Loucy (cell line): ENCODE measurements around the gene MS4A4E.

ENCODE experiments used
- H2AFZ ChIP-seq: fragments of 200-600 bp; sonication (generic); 2 replicates; pipeline ENCODE4 v1.6.0; 2016; ENCODE audit warnings: antibody characterized with exemption, mild to moderate bottlenecking, low read length, moderate library complexity
- H3F3A ChIP-seq: fragments of 200-600 bp; 2 replicates; pipeline ENCODE4 v1.6.0; 2016; ENCODE audit warnings: antibody characterized with exemption, low read depth, mild to moderate bottlenecking
- H3K27me3 ChIP-seq: fragments of 200-600 bp; sonication (generic); 2 replicates; pipeline ENCODE4 v1.6.1; 2014; ENCODE audit warnings: low read length, mild to moderate bottlenecking; ENCODE audit not compliant: insufficient read depth, poor library complexity, severe bottlenecking
- H3K36me3 ChIP-seq: fragments of 200-600 bp; sonication (generic); 2 replicates; pipeline ENCODE4 v1.6.1; 2016; ENCODE audit warnings: low read length; ENCODE audit not compliant: insufficient read depth
- H3K4me1 ChIP-seq: fragments of 200-600 bp; sonication (generic); 2 replicates; pipeline ENCODE4 v1.5.1; 2014; ENCODE audit warnings: low read length, mild to moderate bottlenecking; ENCODE audit not compliant: insufficient read depth, poor library complexity, severe bottlenecking
- H3K4me2 ChIP-seq: fragments of 200-600 bp; sonication (generic); 2 replicates; pipeline ENCODE4 v1.6.0; 2014; ENCODE audit warnings: antibody characterized with exemption, low read length, low read depth, mild to moderate bottlenecking; ENCODE audit not compliant: poor library complexity, severe bottlenecking
- H3K4me3 ChIP-seq: fragments of 200-600 bp; sonication (generic); 2 replicates; pipeline ENCODE4 v1.5.1; 2014; ENCODE audit warnings: low read length, mild to moderate bottlenecking, mixed read lengths; ENCODE audit not compliant: poor library complexity, severe bottlenecking
- H3K79me2 ChIP-seq: fragments of 200-600 bp; sonication (generic); 2 replicates; pipeline ENCODE4 v1.6.1; 2014; ENCODE audit warnings: low read length; ENCODE audit not compliant: insufficient read depth
- H3K9ac ChIP-seq: fragments of 200-600 bp; sonication (generic); 2 replicates; pipeline ENCODE4 v1.6.0; 2014; ENCODE audit warnings: mild to moderate bottlenecking, low read depth, low read length, moderate library complexity; ENCODE audit not compliant: poor library complexity, severe bottlenecking
- H3K9me2 ChIP-seq: fragments of 200-600 bp; sonication (generic); replicated peaks from 2 replicates; pipeline ENCODE4 v1.6.1; 2016; ENCODE audit warnings: low read depth, low read length, mixed read lengths
- H3K9me3 ChIP-seq: fragments of 200-600 bp; sonication (generic); 2 replicates; pipeline ENCODE4 v1.6.1; 2014; ENCODE audit warnings: mild to moderate bottlenecking, antibody characterized with exemption, low read length, low read depth; ENCODE audit not compliant: insufficient read depth
- H4K20me1 ChIP-seq: fragments of 200-600 bp; sonication (generic); 2 replicates; pipeline ENCODE4 v1.6.0; 2014; ENCODE audit warnings: antibody characterized with exemption, low read length, mild to moderate bottlenecking; ENCODE audit not compliant: insufficient read depth, poor library complexity, severe bottlenecking
- CTCF ChIP-seq: fragments of 200-600 bp; sonication (generic); conservative IDR thresholded peaks from 2 replicates; pipeline ENCODE4 v1.5.1; 2014; ENCODE audit warnings: mild to moderate bottlenecking, antibody characterized with exemption, low read length
- EZH2phosphoT487 ChIP-seq: fragments of 200-600 bp; IDR thresholded peaks from 2 replicates; pipeline ENCODE4 v1.6.1; 2018; ENCODE audit warnings: antibody characterized with exemption, mild to moderate bottlenecking, moderate library complexity, borderline replicate concordance

The MS4A4E gene

GRCh38 chr11:60184824-60185511 lies 58.0 kb downstream of the MS4A4E start:
- Histone ChIP-seq H3K27me3 (peaks cover 19% of the 10 kb centered on the region), H2AFZ (no peak overlapping the region)

GRCh38 chr11:60183591-60184205 lies 59.2 kb downstream of the MS4A4E start:
- Histone ChIP-seq H3K4me2 (no peak overlapping the region), H3K27me3 (peaks cover 31% of the 10 kb centered on the region)

More at GRCh38 chr11:60184824-60185511, 58.0 kb downstream of the MS4A4E start:
- Histone ChIP-seq H3K9me2 (no peaks in the 10 kb centered on the region), H3K36me3 (no peaks in the 10 kb centered on the region), H4K20me1 (no peaks in the 10 kb centered on the region), H3F3A (0 out of 2 replicates have a peak, but pooled peaks cover 3% of the 10 kb centered on the region), H3K79me2 (no peaks in the 10 kb centered on the region), H3K4me2 (no peak overlapping the region), H3K4me3 (no peak overlapping the region), H3K9me3 (peaks cover 5% of the 10 kb centered on the region; the same call in 1 of the 2 replicates), H3K9ac (no peak overlapping the region), H3K4me1 (peaks cover 10% of the 10 kb centered on the region)
- TF ChIP-seq EZH2phosphoT487 (no peak), CTCF (no peak)

More at GRCh38 chr11:60183591-60184205, 59.2 kb downstream of the MS4A4E start:
- no peaks in the 10 kb centered on the region for H3K9me2 ChIP-seq
- peaks cover 5% of the 10 kb centered on the region; the same call in 1 of the 2 replicates for H3K9me3 ChIP-seq
- H3F3A ChIP-seq, result 0 out of 2 replicates have a peak, but pooled peaks cover 3% of the 10 kb centered on the region
- H4K20me1 ChIP-seq, result no peaks in the 10 kb centered on the region
- no peaks in the 10 kb centered on the region for H3K79me2 ChIP-seq
- no peaks in the 10 kb centered on the region for H3K36me3 ChIP-seq
- no peak overlapping the region for H2AFZ ChIP-seq
- no peak overlapping the region for H3K4me3 ChIP-seq
- H3K4me1 ChIP-seq, result peaks cover 5% of the 10 kb centered on the region
- H3K9ac ChIP-seq, result no peak overlapping the region
- TF ChIP-seq EZH2phosphoT487 (no peak), CTCF (no peak)
